HG03457 (cell line): ENCODE measurements around the gene SORCS1.

ENCODE experiments used
- ATAC-seq: cut with Tn5 transposase; IDR thresholded peaks from one replicate; pipeline ENCODE4 v1.9.1; 2021; ENCODE audit warnings: moderate number of reproducible peaks; ENCODE audit not compliant: unreplicated experiment

Gene SORCS1

GRCh38 chr10:106559442-106559841, 605.1 kb downstream of the SORCS1 start:
- no peak for ATAC-seq

- no peak for ATAC-seq
Observed at GRCh38 chr10:106557951-106558733, 606.4 kb downstream of the SORCS1 start.

- ATAC-seq = no peak
Observed at GRCh38 chr10:106557053-106557452, 607.5 kb downstream of the SORCS1 start.

- ATAC-seq = no peak
Observed at GRCh38 chr10:106555599-106555998, 608.9 kb downstream of the SORCS1 start.

GRCh38 chr10:106551501-106552062, 612.9 kb downstream of the SORCS1 start:
- ATAC-seq = no peak

- ATAC-seq = no peak
Observed at GRCh38 chr10:106548832-106549231, 615.7 kb downstream of the SORCS1 start.

GRCh38 chr10:106547047-106547635, 617.4 kb downstream of the SORCS1 start:
- no peak for ATAC-seq

- no peak for ATAC-seq
Observed at GRCh38 chr10:106542461-106542860, 622.0 kb downstream of the SORCS1 start.

GRCh38 chr10:106540645-106541044, 623.9 kb downstream of the SORCS1 start:
- ATAC-seq = no peak

- no peak for ATAC-seq
Observed at GRCh38 chr10:106537866-106538265, 626.6 kb downstream of the SORCS1 start.

GRCh38 chr10:106535304-106535953, 629.1 kb downstream of the SORCS1 start:
- no peak for ATAC-seq

GRCh38 chr10:106534441-106534840, 630.1 kb downstream of the SORCS1 start:
- ATAC-seq = no peak

- no peak for ATAC-seq
Observed at GRCh38 chr10:106528702-106529101, 635.8 kb downstream of the SORCS1 start.

- no peak for ATAC-seq
Observed at GRCh38 chr10:106525835-106526234, 638.7 kb downstream of the SORCS1 start.
